Measurements from ENCODE around the gene NLGN4Y. TPM values are rescaled to one million over a fixed set of nuclear protein-coding genes. Genes with fewer than 3 reads are reported as not detected.

Gene NLGN4Y
- total RNA-seq, 1 experiment from 2014 or later: 48.4 TPM

- ChIA-PET POLR2A (no interaction called here), CTCF (no interaction called here)
- no peak overlapping the region for H3K4me3 Mint-ChIP-seq
- H3K4me1 Mint-ChIP-seq: peaks cover 3% of the 10 kb centered on the region
- H3K36me3 Mint-ChIP-seq: peaks cover 7% of the 10 kb centered on the region; the same call in 1 of the 2 replicates
- H3K9me3 Mint-ChIP-seq: no peaks in the 10 kb centered on the region
- H3K27ac Mint-ChIP-seq: no peak overlapping the region
- no peaks in the 10 kb centered on the region for H3K27me3 Mint-ChIP-seq (ENCODE audit: low read depth)
- no peak for ATAC-seq
- no peak for TF ChIP-seq HMGA2 (CRISPR knock-in tag; IDR thresholded peaks at IDR 0.05)
- TF ChIP-seq MYBL2 (CRISPR knock-in tag; IDR thresholded peaks at IDR 0.05): no peak
- no peak for TF ChIP-seq ZNF425 (CRISPR knock-in tag; conservative IDR thresholded peaks at IDR 0.05)
- TF ChIP-seq GABPB1 (CRISPR knock-in tag; IDR thresholded peaks at IDR 0.05): no peak
- no peak for DNase-seq (ENCODE audit: low spot score)
Measured at GRCh38 chrY:14637551-14637950, 113.2 kb downstream of the NLGN4Y start.

- H3K27ac Mint-ChIP-seq: no peak overlapping the region
- POLR2A ChIA-PET: no interaction called here
- peaks cover 17% of the 10 kb centered on the region for H3K36me3 Mint-ChIP-seq
- CTCF ChIA-PET: no interaction called here
- H3K4me1 Mint-ChIP-seq: no peaks in the 10 kb centered on the region
- TF ChIP-seq CDX4 (CRISPR knock-in tag; IDR thresholded peaks at IDR 0.05; ENCODE audit: borderline replicate concordance): no peak
- no peak for TF ChIP-seq ZNF232 (CRISPR knock-in tag; IDR thresholded peaks at IDR 0.05)
- TF ChIP-seq ZNF671 (CRISPR knock-in tag; IDR thresholded peaks at IDR 0.05): no peak
- no peak for TF ChIP-seq JUN (CRISPR knock-in tag; IDR thresholded peaks at IDR 0.05)
- TF ChIP-seq ELF4 (CRISPR knock-in tag; IDR thresholded peaks at IDR 0.05; ENCODE audit: low read depth): no peak
- TF ChIP-seq, protein P1, sequence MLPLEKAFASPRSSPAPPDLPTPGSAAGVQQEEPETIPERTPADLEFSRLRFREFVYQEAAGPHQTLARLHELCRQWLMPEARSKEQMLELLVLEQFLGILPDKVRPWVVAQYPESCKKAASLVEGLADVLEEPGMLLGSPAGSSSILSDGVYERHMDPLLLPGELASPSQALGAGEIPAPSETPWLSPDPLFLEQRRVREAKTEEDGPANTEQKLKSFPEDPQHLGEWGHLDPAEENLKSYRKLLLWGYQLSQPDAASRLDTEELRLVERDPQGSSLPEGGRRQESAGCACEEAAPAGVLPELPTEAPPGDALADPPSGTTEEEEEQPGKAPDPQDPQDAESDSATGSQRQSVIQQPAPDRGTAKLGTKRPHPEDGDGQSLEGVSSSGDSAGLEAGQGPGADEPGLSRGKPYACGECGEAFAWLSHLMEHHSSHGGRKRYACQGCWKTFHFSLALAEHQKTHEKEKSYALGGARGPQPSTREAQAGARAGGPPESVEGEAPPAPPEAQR (CRISPR knock-in tag; IDR thresholded peaks at IDR 0.05): no peak
- no peak overlapping the region for H3K4me3 Mint-ChIP-seq
- peaks cover 5% of the 10 kb centered on the region; the same call in 1 of the 2 replicates for H3K9me3 Mint-ChIP-seq
- DNase-seq (ENCODE audit: low spot score) (no peak), ATAC-seq (no peak)
- no peaks in the 10 kb centered on the region for H3K27me3 Mint-ChIP-seq (ENCODE audit: low read depth)
Measured at GRCh38 chrY:14641853-14642252, 117.5 kb downstream of the NLGN4Y start.

DNA sequence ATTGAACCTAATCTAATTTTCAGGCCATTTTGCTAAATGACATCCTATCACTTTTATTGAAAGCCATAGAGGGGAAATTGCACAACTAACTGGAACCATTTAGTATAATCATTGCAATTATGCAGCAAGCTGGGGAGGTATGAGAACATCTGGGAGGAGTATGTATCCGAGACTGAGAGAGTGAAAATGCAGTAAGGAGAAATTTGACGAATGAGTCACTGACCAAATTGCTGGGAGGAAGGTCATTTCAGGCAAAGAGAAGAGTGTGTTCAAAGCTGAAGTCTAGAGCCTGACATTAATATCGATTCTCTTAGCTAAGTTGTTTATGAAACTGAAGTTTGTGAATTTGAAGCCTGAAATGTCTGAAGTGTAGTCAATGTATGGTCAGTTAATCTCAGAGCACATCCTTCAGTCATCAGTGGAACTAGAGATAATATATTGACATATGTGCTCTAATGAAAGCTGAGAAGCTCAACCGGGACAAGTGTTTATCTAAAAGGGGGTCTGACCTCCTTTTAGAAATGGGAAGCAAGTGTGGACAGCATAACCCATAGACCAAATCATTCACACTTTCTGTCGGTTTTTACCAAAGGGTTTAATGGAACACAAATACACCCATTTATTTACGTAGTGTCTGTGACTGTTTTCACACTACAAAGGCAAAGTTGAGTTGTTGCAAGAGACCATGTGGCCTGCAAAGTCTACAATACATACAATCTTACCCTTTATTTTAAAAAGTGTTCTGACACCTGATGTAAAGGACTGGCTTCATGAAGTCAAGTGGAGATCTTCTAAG lies 120.0 kb downstream of the NLGN4Y start:
- H3K27ac Mint-ChIP-seq: no peak overlapping the region
- no peaks in the 10 kb centered on the region for H3K4me1 Mint-ChIP-seq
- TF ChIP-seq ZNF671 (CRISPR knock-in tag; IDR thresholded peaks at IDR 0.05) (no peak), PRRX2 (CRISPR knock-in tag; IDR thresholded peaks at IDR 0.05) (no peak), USF2 (CRISPR knock-in tag; IDR thresholded peaks at IDR 0.05) (no peak), FOXJ3 (CRISPR knock-in tag; IDR thresholded peaks at IDR 0.05; ENCODE audit: borderline replicate concordance) (no peak), ZNF512 (CRISPR knock-in tag; IDR thresholded peaks at IDR 0.05; ENCODE audit: borderline replicate concordance) (no peak)
- TF ChIP-seq, protein P2, sequence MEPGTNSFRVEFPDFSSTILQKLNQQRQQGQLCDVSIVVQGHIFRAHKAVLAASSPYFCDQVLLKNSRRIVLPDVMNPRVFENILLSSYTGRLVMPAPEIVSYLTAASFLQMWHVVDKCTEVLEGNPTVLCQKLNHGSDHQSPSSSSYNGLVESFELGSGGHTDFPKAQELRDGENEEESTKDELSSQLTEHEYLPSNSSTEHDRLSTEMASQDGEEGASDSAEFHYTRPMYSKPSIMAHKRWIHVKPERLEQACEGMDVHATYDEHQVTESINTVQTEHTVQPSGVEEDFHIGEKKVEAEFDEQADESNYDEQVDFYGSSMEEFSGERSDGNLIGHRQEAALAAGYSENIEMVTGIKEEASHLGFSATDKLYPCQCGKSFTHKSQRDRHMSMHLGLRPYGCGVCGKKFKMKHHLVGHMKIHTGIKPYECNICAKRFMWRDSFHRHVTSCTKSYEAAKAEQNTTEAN (CRISPR knock-in tag; IDR thresholded peaks at IDR 0.05): no peak
- TF ChIP-seq, protein P3, sequence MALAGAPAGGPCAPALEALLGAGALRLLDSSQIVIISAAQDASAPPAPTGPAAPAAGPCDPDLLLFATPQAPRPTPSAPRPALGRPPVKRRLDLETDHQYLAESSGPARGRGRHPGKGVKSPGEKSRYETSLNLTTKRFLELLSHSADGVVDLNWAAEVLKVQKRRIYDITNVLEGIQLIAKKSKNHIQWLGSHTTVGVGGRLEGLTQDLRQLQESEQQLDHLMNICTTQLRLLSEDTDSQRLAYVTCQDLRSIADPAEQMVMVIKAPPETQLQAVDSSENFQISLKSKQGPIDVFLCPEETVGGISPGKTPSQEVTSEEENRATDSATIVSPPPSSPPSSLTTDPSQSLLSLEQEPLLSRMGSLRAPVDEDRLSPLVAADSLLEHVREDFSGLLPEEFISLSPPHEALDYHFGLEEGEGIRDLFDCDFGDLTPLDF (CRISPR knock-in tag; IDR thresholded peaks at IDR 0.05): no peak
- H3K4me3 Mint-ChIP-seq: no peak overlapping the region
- ATAC-seq (no peak), DNase-seq (ENCODE audit: low spot score) (no peak)
- CTCF ChIA-PET: no interaction called here
- H3K27me3 Mint-ChIP-seq (ENCODE audit: low read depth): no peaks in the 10 kb centered on the region
- POLR2A ChIA-PET: no interaction called here
- peaks cover 15% of the 10 kb centered on the region for H3K36me3 Mint-ChIP-seq
- H3K9me3 Mint-ChIP-seq: peaks cover 5% of the 10 kb centered on the region; the same call in 1 of the 2 replicates
